HEK293 (cell line): ENCODE measurements around the gene CLSTN1.

Experiments used
- CTCF ChIA-PET: fragments of 350-600 bp; formaldehyde crosslinking; extraction: SDS; loops from one replicate; lab custom pipeline; 2021; ENCODE audit warnings: antibody characterized with exemption; lab: Yijun Ruan, JAX
- POLR2A ChIA-PET: fragments of 300-600 bp; formaldehyde crosslinking; extraction: SDS; loops from one replicate; lab custom pipeline; 2020; ENCODE audit warnings: antibody characterized with exemption, inconsistent platforms; lab: Yijun Ruan, JAX
- H3K27ac ChIP-seq: fragments of 200-500 bp; sonication (Bioruptor generic); 2 replicates; pipeline ENCODE4 v1.5.1; 2014; ENCODE audit warnings: low read depth, low read length, control low read depth, inconsistent platforms; ENCODE audit errors: extremely low read depth
- H3K36me3 ChIP-seq, 2 experiments: fragments of 200-500 bp in 1 of 2; sonication (Bioruptor generic) in 1 of 2; 1 replicate in 1 of 2; 2 replicates in 1 of 2; pipeline ENCODE4 v1.5.1; 2014 to 2017; ENCODE audit warnings: inconsistent platforms in 2 of 2, low read length in 2 of 2; ENCODE audit not compliant: control insufficient read depth in 2 of 2, insufficient read depth in 1 of 2
- H3K4me1 ChIP-seq: fragments of 200-500 bp; sonication (Bioruptor generic); 2 replicates; pipeline ENCODE4 v1.5.1; 2014; ENCODE audit warnings: mild to moderate bottlenecking, low read length, inconsistent platforms; ENCODE audit not compliant: control insufficient read depth, insufficient read depth
- H3K4me3 ChIP-seq: 2 replicates; pipeline ENCODE4 v1.5.1; 2011; ENCODE audit warnings: low read depth, mild to moderate bottlenecking, control low read depth, low read length, moderate library complexity
- H3K9me3 ChIP-seq: fragments of 200-500 bp; sonication (Bioruptor generic); 2 replicates; pipeline ENCODE4 v1.5.1; 2014; ENCODE audit warnings: low read depth, low read length, inconsistent platforms; ENCODE audit not compliant: control insufficient read depth, insufficient read depth
- BCL6B ChIP-seq: fragments of 450-650 bp; formaldehyde crosslinking; IDR thresholded peaks from 2 replicates; pipeline ENCODE4 v1.5.1; 2017; ENCODE audit warnings: missing biosample characterization, missing genetic modification characterization
- MEIS1 ChIP-seq: sonication (generic); formaldehyde crosslinking; IDR thresholded peaks from 2 replicates; pipeline ENCODE4 v1.8.1; 2022; ENCODE audit warnings: missing genetic modification reagents, mild to moderate bottlenecking, borderline replicate concordance
- MZF1 ChIP-seq: fragments of 450-650 bp; formaldehyde crosslinking; IDR thresholded peaks from 2 replicates; pipeline ENCODE4 v1.5.1; 2017; ENCODE audit warnings: missing biosample characterization, missing genetic modification characterization, borderline replicate concordance
- PBX3 ChIP-seq: sonication (generic); formaldehyde crosslinking; IDR thresholded peaks from 2 replicates; pipeline ENCODE4 v1.8.1; 2022; ENCODE audit warnings: mild to moderate bottlenecking, moderate library complexity, missing genetic modification reagents
- SCRT1 ChIP-seq: fragments of 450-650 bp; formaldehyde crosslinking; IDR thresholded peaks from 2 replicates; pipeline ENCODE4 v1.5.1; 2016; ENCODE audit warnings: missing biosample characterization, missing genetic modification characterization, borderline replicate concordance
- SP7 ChIP-seq: fragments of 450-650 bp; formaldehyde crosslinking; IDR thresholded peaks from 2 replicates; pipeline ENCODE4 v1.5.1; 2016; ENCODE audit warnings: missing biosample characterization, missing genetic modification characterization
- WT1 ChIP-seq: fragments of 450-650 bp; formaldehyde crosslinking; IDR thresholded peaks from 2 replicates; pipeline ENCODE4 v1.5.1; 2016; ENCODE audit warnings: missing biosample characterization, missing genetic modification characterization
- ZIC2 ChIP-seq: fragments of 450-650 bp; formaldehyde crosslinking; IDR thresholded peaks from 2 replicates; pipeline ENCODE4 v1.5.1; 2016; ENCODE audit warnings: missing biosample characterization, missing genetic modification characterization
- ZNF121 ChIP-seq: fragments of 450-650 bp; formaldehyde crosslinking; IDR thresholded peaks from 2 replicates; pipeline ENCODE4 v1.5.1; 2016; ENCODE audit warnings: missing biosample characterization, missing genetic modification characterization
- ZNF140 ChIP-seq: fragments of 450-650 bp; formaldehyde crosslinking; IDR thresholded peaks from 2 replicates; pipeline ENCODE4 v1.5.1; 2016; ENCODE audit warnings: missing biosample characterization, missing genetic modification characterization
- ZNF148 ChIP-seq: fragments of 450-650 bp; formaldehyde crosslinking; IDR thresholded peaks from 2 replicates; pipeline ENCODE4 v1.5.0; 2017; ENCODE audit warnings: missing biosample characterization, missing genetic modification characterization, borderline replicate concordance
- ZNF174 ChIP-seq: fragments of 450-650 bp; formaldehyde crosslinking; IDR thresholded peaks from 2 replicates; pipeline ENCODE4 v1.5.0; 2017; ENCODE audit warnings: missing biosample characterization, mild to moderate bottlenecking, missing genetic modification characterization
- ZNF274 ChIP-seq, 2 experiments: fragments of 200-500 bp in 1 of 2; fragments of 450-650 bp in 1 of 2; sonication (Bioruptor generic) in 1 of 2; formaldehyde crosslinking in 1 of 2; IDR thresholded peaks; 2 replicates each; pipeline versions ENCODE4 v1.5.1 to v1.6.1; 2014 to 2016; ENCODE audit warnings: borderline replicate concordance in 1 of 2, inconsistent platforms in 1 of 2, low read length in 1 of 2, missing biosample characterization in 1 of 2, missing genetic modification characterization in 1 of 2
- ZNF292 ChIP-seq: fragments of 450-650 bp; formaldehyde crosslinking; IDR thresholded peaks from 2 replicates; pipeline ENCODE4 v1.5.1; 2016; ENCODE audit warnings: low read depth, missing biosample characterization, missing genetic modification characterization, borderline replicate concordance
- ZNF341 ChIP-seq: fragments of 450-650 bp; formaldehyde crosslinking; IDR thresholded peaks from 2 replicates; pipeline ENCODE4; 2016; ENCODE audit warnings: low read depth, missing biosample characterization, missing genetic modification characterization
- ZNF48 ChIP-seq: fragments of 450-650 bp; formaldehyde crosslinking; IDR thresholded peaks from 2 replicates; pipeline ENCODE4 v1.5.1; 2016; ENCODE audit warnings: missing biosample characterization, missing genetic modification characterization
- ZNF548 ChIP-seq: fragments of 450-650 bp; formaldehyde crosslinking; IDR thresholded peaks from 2 replicates; pipeline ENCODE4 v1.5.1; 2016; ENCODE audit warnings: missing biosample characterization, missing genetic modification characterization
- ZNF558 ChIP-seq: fragments of 450-650 bp; formaldehyde crosslinking; IDR thresholded peaks from 2 replicates; pipeline ENCODE4 v1.5.1; 2016; ENCODE audit warnings: missing biosample characterization, missing genetic modification characterization
- ZNF76 ChIP-seq: fragments of 450-650 bp; formaldehyde crosslinking; IDR thresholded peaks from 2 replicates; pipeline ENCODE4; 2016; ENCODE audit warnings: low read depth, missing biosample characterization, missing genetic modification characterization, borderline replicate concordance
- ZNF843 ChIP-seq: fragments of 450-650 bp; formaldehyde crosslinking; IDR thresholded peaks from 2 replicates; pipeline ENCODE4 v1.5.1; 2016; ENCODE audit warnings: missing biosample characterization, missing genetic modification characterization
- ZSCAN4 ChIP-seq: fragments of 450-650 bp; formaldehyde crosslinking; IDR thresholded peaks from 2 replicates; pipeline ENCODE4 v1.5.1; 2017; ENCODE audit warnings: missing biosample characterization, missing genetic modification characterization

CLSTN1 gene

GRCh38 chr1:9787702-9788101 lies 36.1 kb downstream of the CLSTN1 start:
- ChIA-PET POLR2A (no interaction called here), CTCF (interaction anchor here (4.6 kb wide), 1 partner anchor 76 kb away, joined by 135 read pairs; no protein-coding TSS in a partner anchor)
- Histone ChIP-seq H3K9me3 (no peaks in the 10 kb centered on the region), H3K4me1 (peaks cover 6% of the 10 kb centered on the region; the same call in 1 of the 2 replicates), H3K27ac (no peak overlapping the region), H3K36me3 (no peaks in the 10 kb centered on the region), H3K4me3 (no peak overlapping the region)
- TF ChIP-seq SP7 (tag by site-specific recombination) = no peak
- TF ChIP-seq MZF1 = no peak
- no peak for TF ChIP-seq ZNF843 (tag by site-specific recombination)
- TF ChIP-seq ZNF148 = no peak
- no peak for TF ChIP-seq PBX3
- TF ChIP-seq ZNF48 (tag by site-specific recombination) = no peak
- no peak for TF ChIP-seq ZNF292 (tag by site-specific recombination)
- TF ChIP-seq ZNF121 (tag by site-specific recombination) = no peak
- TF ChIP-seq ZNF341 = no peak
- no peak for TF ChIP-seq ZNF548 (tag by site-specific recombination)
- no peak for TF ChIP-seq BCL6B (tag by site-specific recombination)
- no peak for TF ChIP-seq ZSCAN4 (tag by site-specific recombination)
- no peak for TF ChIP-seq ZNF174 (tag by site-specific recombination)
- no peak for TF ChIP-seq WT1 (tag by site-specific recombination)
- no peak for TF ChIP-seq SCRT1 (tag by site-specific recombination)
- TF ChIP-seq ZNF140 (tag by site-specific recombination) = no peak
- TF ChIP-seq ZNF76 (tag by site-specific recombination) = no peak
- TF ChIP-seq ZIC2 (tag by site-specific recombination) = no peak
- no peak for TF ChIP-seq MEIS1 (CRISPR knock-in tag)
- TF ChIP-seq ZNF558 (tag by site-specific recombination) = no peak

- no peaks in the 10 kb centered on the region for H3K36me3 ChIP-seq
- H3K27ac ChIP-seq = no peak overlapping the region
- H3K9me3 ChIP-seq = no peaks in the 10 kb centered on the region
- no peak for TF ChIP-seq ZNF274 (IDR thresholded peaks at IDR 0.05; ENCODE audit: low read length)
- no peak for TF ChIP-seq ZNF274 (tag by site-specific recombination; IDR thresholded peaks at IDR 0.05; ENCODE audit: borderline replicate concordance)
- ChIA-PET CTCF (interaction anchor here (0.6 to 4.6 kb wide), 12 partner anchors 9 to 171 kb away, joined by 3 to 135 read pairs (median 8); partner anchors contain the start of gene CLSTN1), POLR2A (interaction anchor here (0.7 to 1.4 kb wide), 2 partner anchors 36 to 83 kb away, joined by 4 to 5 read pairs; no protein-coding TSS in a partner anchor)
- H3K4me1 ChIP-seq = 0 out of 2 replicates have a peak, but pooled peaks cover 3% of the 10 kb centered on the region
- H3K4me3 ChIP-seq = no peak overlapping the region
Observed at GRCh38 chr1:9785406-9785805, 38.4 kb downstream of the CLSTN1 start.
